Activated CD4-positive, alpha-beta T cell treated with anti-CD3 and anti-CD28 coated beads for 36 hours (primary cell): ENCODE data around the gene TNFRSF11A. TPM values are rescaled to one million over a fixed set of nuclear protein-coding genes. Genes with fewer than 3 reads are reported as not detected.

ENCODE experiments used
- ATAC-seq: fragments of 200-7000 bp; cut with Tn5 transposase; one replicate; pipeline ENCODE4 v1.10.0; 2021; ENCODE audit warnings: mild to moderate bottlenecking, moderate library complexity
- CTCF ChIA-PET: fragments of 350-600 bp; sonication (Branson Sonifier 250); formaldehyde crosslinking; loops from one replicate; lab custom pipeline; 2021; ENCODE audit warnings: antibody characterized with exemption; lab: Charles Lee
- POLR2A ChIA-PET: fragments of 350-600 bp; sonication (Branson Sonifier 250); formaldehyde crosslinking; loops from one replicate; lab custom pipeline; 2021; ENCODE audit warnings: antibody characterized with exemption, inconsistent platforms; lab: Charles Lee
- DNase-seq: peaks from one replicate; pipeline ENCODE4 v3.0.0-alpha.2; 2020
- H3K27ac Mint-ChIP-seq: one replicate; pipeline ENCODE4 v1.8.0; 2021; ENCODE audit warnings: mixed read lengths
- H3K27me3 Mint-ChIP-seq: one replicate; pipeline ENCODE4 v1.8.0; 2021; ENCODE audit warnings: mixed read lengths
- H3K36me3 Mint-ChIP-seq: one replicate; pipeline ENCODE4 v1.8.0; 2021; ENCODE audit warnings: low read depth, mixed read lengths
- H3K4me1 Mint-ChIP-seq: one replicate; pipeline ENCODE4 v1.8.0; 2021; ENCODE audit warnings: mixed read lengths
- H3K4me3 Mint-ChIP-seq: one replicate; pipeline ENCODE4 v1.8.0; 2021; ENCODE audit warnings: mild to moderate bottlenecking, moderate library complexity, mixed read lengths
- H3K9me3 Mint-ChIP-seq: one replicate; pipeline ENCODE4 v1.8.0; 2021; ENCODE audit warnings: low read depth, mixed read lengths
- intact Hi-C, 2 experiments: fragments of 100-400 bp; cut with DNase I in 1 of 2; cut with micrococcal nuclease in 1 of 2; formaldehyde crosslinking; loops; one replicate each; pipeline versions ENCODE4 v1.14.2 to v1.15.1; 2022 to 2024; cut with DNase I, micrococcal nuclease
- total RNA-seq, 2 experiments: library from RNA; stranded (reverse); gene quantifications; one replicate each; pipeline ENCODE4 v1.2.3, GENCODE V29; 2021

TNFRSF11A gene
- total RNA-seq, 2 experiments from 2014 or later: 6.9 to 9.3 TPM

DNA sequence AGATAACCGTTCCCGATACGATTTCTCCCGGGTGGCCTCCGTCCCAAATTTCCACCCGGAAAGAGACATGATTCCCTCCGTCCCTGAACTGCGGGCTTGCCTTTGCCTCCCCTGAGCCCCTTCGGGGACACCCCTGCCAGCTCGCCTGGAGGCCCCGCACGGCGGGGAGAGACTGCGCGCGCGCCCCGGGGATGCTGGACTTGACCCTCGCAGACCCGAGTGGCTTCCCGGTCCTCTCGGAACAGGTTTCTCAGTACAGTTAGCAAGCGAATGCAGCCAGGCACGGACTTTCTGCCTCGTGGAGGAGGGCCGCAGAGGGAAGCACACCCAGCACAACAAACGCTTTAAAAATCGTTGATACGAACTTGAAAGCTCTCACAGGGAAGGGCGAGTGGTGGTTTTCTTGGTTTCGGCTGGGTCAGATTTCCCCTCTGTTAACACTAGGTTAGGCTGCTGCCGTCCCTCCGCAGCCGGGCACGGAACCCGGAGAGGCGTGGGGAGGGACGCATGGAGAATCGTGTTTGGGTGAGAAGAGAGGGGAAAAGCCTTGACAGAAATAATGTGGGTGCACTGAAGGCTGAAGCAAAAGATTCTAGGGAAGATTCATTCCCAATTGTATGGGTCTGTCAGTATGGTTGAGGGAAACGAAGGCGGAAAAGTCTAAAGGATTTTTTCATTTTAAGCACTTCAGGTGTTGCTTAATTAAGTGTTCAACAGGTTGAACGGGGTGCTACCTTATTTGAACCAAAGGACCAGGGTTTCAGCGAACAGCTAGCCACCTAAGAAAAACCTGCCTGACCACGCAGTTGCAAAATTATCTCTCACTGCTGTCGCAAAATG lies 916 bp downstream of the TNFRSF11A start:
- Mint-ChIP-seq H3K4me3 (peak overlapping the region; percentile 78), H3K4me1 (peaks cover 33% of the 10 kb centered on the region), H3K36me3 (no peaks in the 10 kb centered on the region), H3K27me3 (peaks cover 75% of the 10 kb centered on the region), H3K27ac (peak overlapping the region; percentile 64), H3K9me3 (no peaks in the 10 kb centered on the region)
- CTCF ChIA-PET: interaction anchor here (0.8 to 1.6 kb wide), 3 partner anchors 14 to 93 kb away, joined by 3 to 4 read pairs (median 3); no protein-coding TSS in a partner anchor
- intact Hi-C loops: loop anchor here (1.0 to 10.0 kb wide), 11 partner anchors 13 to 659 kb away; partner anchors contain the start of genes PHLPP1 (in 1 of the 2), PIGN (in 1 of the 2), RELCH (in 1 of the 2) and ZCCHC2 (in 1 of the 2)
- POLR2A ChIA-PET: no interaction called here
- ATAC-seq (no peak), DNase-seq (peak; percentile 50)

GRCh38 chr18:62326646-62327348 lies 1.7 kb downstream of the TNFRSF11A start:
- Mint-ChIP-seq H3K4me3 (peak overlapping the region; percentile 78), H3K9me3 (no peaks in the 10 kb centered on the region), H3K36me3 (no peaks in the 10 kb centered on the region), H3K4me1 (peaks cover 37% of the 10 kb centered on the region), H3K27ac (no peak overlapping the region), H3K27me3 (peaks cover 76% of the 10 kb centered on the region)
- no peak for ATAC-seq
- no peak for DNase-seq
- intact Hi-C loops: loop anchor here (1.0 to 10.0 kb wide), 7 partner anchors 13 to 658 kb away; partner anchors contain the start of genes PHLPP1 (in 1 of the 2) and ZCCHC2 (in 1 of the 2)
- POLR2A ChIA-PET: no interaction called here
- CTCF ChIA-PET: interaction anchor here (1.6 kb wide), 1 partner anchor 13 kb away, joined by 4 read pairs; no protein-coding TSS in a partner anchor

- Mint-ChIP-seq H3K36me3 (no peaks in the 10 kb centered on the region), H3K4me1 (peaks cover 37% of the 10 kb centered on the region), H3K27ac (no peak overlapping the region), H3K4me3 (no peak overlapping the region), H3K9me3 (no peaks in the 10 kb centered on the region), H3K27me3 (peaks cover 74% of the 10 kb centered on the region)
- intact Hi-C loops: loop anchor here (5.0 to 10.0 kb wide), 6 partner anchors 39 to 657 kb away; partner anchors contain the start of genes PHLPP1 (in 1 of the 2) and ZCCHC2 (in 1 of the 2)
- ATAC-seq: no peak
- ChIA-PET POLR2A (no interaction called here), CTCF (interaction anchor here (0.6 to 1.4 kb wide), 3 partner anchors 12 to 1166 kb away, joined by 3 to 4 read pairs (median 3); no protein-coding TSS in a partner anchor)
- no peak for DNase-seq
These were observed 2.9 kb downstream of the TNFRSF11A start for GRCh38 chr18:62327977-62328376.

DNA sequence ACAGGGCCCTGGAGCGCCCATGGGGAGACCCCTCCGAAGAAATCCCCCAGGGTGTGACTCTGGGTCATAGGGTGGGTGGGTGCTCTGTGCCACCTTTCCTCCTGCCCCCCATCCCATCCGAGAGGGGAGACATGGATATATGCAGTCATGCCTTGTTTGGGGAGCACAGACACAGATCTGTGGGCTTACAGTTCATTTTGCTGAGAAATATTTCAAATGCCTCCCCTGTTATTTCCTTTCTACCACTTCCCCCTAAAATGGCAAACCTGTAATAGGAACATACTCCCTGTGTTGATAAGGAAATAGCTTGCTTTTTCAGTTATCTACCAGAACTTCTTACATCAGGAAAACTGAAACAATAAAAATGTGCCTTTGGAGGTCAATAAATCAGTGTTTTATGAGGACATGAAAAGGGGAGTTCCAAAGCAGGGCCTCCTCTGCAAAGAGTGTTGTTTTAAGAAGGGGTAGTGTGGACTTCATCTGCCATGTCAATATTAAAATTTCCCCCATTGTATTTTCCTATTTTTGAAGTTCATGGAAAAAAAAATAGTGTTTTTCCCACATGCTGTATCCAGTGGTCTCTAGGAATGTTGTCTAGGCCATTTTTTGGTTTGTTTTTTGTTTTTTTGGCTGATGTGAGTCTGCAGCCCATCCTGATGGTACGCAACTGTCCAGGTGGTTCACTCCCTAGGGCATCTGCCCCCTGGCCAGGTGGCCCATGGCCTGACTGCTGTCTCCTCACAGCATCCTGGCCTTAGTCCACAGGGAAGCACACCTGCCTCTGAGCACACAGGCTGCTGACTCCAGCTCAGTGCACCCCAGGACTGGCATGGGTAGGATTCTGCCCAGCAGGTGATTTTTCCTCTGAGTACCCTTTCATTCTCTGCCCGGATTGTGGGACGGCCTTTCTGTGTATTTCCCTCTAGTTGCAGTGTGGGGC lies 3.7 kb downstream of the TNFRSF11A start:
- CTCF ChIA-PET: interaction anchor here (0.6 to 2.3 kb wide), 3 partner anchors 11 to 144 kb away, joined by 3 to 7 read pairs (median 4); no protein-coding TSS in a partner anchor
- intact Hi-C loops: loop anchor here (5.0 to 10.0 kb wide), 6 partner anchors 38 to 656 kb away; partner anchors contain the start of genes PHLPP1 (in 1 of the 2) and ZCCHC2 (in 1 of the 2)
- no peaks in the 10 kb centered on the region for H3K9me3 Mint-ChIP-seq
- H3K4me3 Mint-ChIP-seq: no peak overlapping the region
- POLR2A ChIA-PET: interaction anchor here (0.5 to 0.7 kb wide), 2 partner anchors 13 to 33 kb away, joined by 4 to 5 read pairs; no protein-coding TSS in a partner anchor
- no peak overlapping the region for H3K27ac Mint-ChIP-seq
- DNase-seq (no peak), ATAC-seq (no peak)
- peaks cover 66% of the 10 kb centered on the region for H3K27me3 Mint-ChIP-seq
- H3K4me1 Mint-ChIP-seq: peaks cover 37% of the 10 kb centered on the region
- H3K36me3 Mint-ChIP-seq: no peaks in the 10 kb centered on the region

DNA sequence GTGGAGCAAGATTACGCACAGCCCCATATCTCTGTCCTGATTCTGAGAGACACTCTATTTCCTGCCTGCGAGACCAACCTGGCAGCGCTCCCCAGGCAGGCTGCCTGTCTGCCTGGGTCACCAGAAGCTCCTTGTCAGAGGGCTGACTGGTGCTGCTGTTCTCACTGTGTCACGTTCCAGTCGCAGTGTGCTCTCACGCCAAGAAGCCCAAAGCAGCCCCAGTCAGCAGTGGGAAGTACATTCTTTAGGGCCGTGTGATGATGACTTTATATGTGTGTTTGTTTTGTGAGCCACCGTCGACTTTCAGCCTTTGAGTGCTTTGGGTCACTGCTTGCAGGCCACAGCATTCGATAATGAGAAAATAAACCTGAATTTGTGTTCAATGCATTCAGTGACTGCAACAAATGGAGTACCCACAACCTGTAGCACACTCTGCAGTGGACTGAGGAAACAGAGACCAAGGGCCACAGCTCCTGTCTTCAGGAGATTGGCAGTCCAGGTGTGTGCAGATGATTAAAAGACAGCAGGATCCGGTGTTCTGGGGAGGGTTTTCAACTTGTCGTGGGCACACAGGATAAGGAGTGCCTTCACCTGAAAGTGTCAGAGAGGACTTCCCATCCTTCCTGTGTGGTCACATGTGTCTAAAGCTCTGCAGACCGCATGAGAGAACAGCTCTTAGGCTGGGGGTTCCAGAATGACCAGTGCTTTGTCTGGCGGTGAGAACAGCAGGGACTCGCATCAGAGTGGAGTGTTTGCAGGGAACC lies 4.8 kb downstream of the TNFRSF11A start:
- intact Hi-C loops: loop anchor here (5.0 to 10.0 kb wide), 6 partner anchors 37 to 655 kb away; partner anchors contain the start of genes PHLPP1 (in 1 of the 2) and ZCCHC2 (in 1 of the 2)
- ATAC-seq: peak; percentile 79
- Mint-ChIP-seq H3K27me3 (peaks cover 61% of the 10 kb centered on the region), H3K9me3 (no peaks in the 10 kb centered on the region), H3K4me1 (peaks cover 32% of the 10 kb centered on the region), H3K36me3 (no peaks in the 10 kb centered on the region), H3K4me3 (no peak overlapping the region), H3K27ac (no peak overlapping the region)
- ChIA-PET POLR2A (interaction anchor here (0.5 to 0.7 kb wide), 3 partner anchors 13 to 34 kb away, joined by 3 to 5 read pairs (median 4); no protein-coding TSS in a partner anchor), CTCF (interaction anchor here (0.6 to 2.3 kb wide), 2 partner anchors 10 to 706 kb away, joined by 3 to 7 read pairs; no protein-coding TSS in a partner anchor)
- peak; percentile 72 for DNase-seq

DNA sequence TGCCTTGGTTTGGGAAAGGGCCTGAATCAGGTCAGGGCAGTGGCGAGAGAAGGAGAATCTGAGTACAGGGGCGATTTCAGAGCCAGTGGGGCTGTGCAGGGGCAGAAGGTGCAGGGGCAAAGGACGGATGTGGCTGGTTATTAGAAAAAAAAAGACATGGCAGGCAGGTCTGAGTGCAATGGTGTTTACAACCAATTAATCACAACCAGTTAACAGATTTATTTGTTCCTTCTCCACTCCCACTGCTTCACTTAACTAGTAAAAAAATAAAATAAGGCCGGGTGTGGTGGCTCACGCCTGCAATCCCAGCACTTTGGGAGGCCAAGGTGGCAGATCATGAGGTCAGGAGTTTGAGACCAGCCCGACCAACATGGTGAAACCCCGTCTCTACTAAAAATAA lies 5.5 kb downstream of the TNFRSF11A start:
- Mint-ChIP-seq H3K27me3 (peaks cover 59% of the 10 kb centered on the region), H3K4me1 (peaks cover 32% of the 10 kb centered on the region), H3K36me3 (no peaks in the 10 kb centered on the region), H3K27ac (no peak overlapping the region), H3K4me3 (no peak overlapping the region), H3K9me3 (no peaks in the 10 kb centered on the region)
- CTCF ChIA-PET: interaction anchor here (0.6 to 2.3 kb wide), 2 partner anchors 9 to 706 kb away, joined by 3 to 7 read pairs; no protein-coding TSS in a partner anchor
- intact Hi-C loops: no loop called here
- DNase-seq (no peak), ATAC-seq (no peak)
- POLR2A ChIA-PET: no interaction called here

DNA sequence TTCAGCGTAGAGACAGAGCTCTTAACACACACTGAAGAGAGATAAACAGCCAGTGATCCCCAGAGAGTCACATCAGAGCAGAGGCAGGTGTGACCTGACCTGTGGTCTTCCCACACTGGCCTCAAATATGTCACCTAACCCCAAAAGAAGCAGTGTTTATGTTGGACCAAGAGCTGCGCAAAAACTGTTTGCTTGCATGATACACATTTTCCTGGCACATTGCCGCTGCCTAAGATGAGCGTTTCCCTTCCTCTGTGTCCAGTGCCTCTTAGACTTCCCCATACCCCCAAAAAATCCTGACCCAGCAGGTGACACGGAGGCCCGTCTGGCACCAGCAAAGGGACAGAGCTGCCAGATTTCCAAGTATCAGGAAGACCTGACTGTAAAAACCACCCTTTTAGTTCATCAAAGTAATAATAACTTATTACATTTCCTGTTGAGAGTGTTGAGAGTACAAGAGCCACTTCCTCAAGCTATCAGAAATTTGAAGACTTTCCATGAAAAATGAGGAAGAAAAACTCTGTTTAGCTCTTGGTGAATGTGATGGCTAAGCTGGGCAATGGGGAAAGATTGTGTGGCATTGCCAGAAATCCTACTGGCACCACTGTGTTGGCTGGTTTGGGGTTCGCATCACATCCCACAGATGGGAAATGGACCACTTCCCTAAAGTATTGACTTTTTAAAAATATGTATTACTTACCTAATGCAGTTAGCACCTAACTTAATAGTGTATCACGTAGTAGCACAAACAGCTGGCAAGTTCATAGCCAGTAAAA lies 6.7 kb downstream of the TNFRSF11A start:
- intact Hi-C loops: no loop called here
- ATAC-seq (no peak), DNase-seq (no peak)
- ChIA-PET POLR2A (interaction anchor here (0.6 kb wide), 1 partner anchor 53 kb away, joined by 6 read pairs; no protein-coding TSS in a partner anchor), CTCF (interaction anchor here (0.6 to 0.7 kb wide), 2 partner anchors 28 to 90 kb away, joined by 3 read pairs; no protein-coding TSS in a partner anchor)
- Mint-ChIP-seq H3K27ac (no peak overlapping the region), H3K4me3 (no peak overlapping the region), H3K27me3 (peaks cover 48% of the 10 kb centered on the region), H3K36me3 (no peaks in the 10 kb centered on the region), H3K4me1 (peaks cover 23% of the 10 kb centered on the region), H3K9me3 (no peaks in the 10 kb centered on the region)

DNA sequence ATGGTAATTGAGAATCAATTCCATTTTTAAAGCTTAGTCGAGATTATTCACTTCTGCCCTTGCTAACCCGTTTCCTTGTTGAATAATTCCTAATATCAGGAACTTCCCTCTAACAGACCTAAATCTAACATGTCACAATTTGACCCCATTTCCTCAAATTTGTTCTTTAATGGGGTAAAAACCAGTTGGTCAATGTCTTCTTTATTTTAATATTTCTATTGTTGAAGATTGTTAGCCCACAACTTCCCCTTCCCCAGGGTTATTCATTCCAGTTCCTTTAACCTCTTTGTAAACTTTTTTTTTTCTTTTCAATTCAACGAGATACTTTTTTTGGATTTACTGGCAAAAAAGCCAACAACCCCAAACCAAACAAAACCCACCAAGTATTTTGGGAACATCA lies 7.3 kb downstream of the TNFRSF11A start:
- Mint-ChIP-seq H3K27me3 (peaks cover 43% of the 10 kb centered on the region), H3K9me3 (no peaks in the 10 kb centered on the region), H3K4me1 (peaks cover 21% of the 10 kb centered on the region), H3K4me3 (no peak overlapping the region), H3K27ac (no peak overlapping the region), H3K36me3 (no peaks in the 10 kb centered on the region)
- CTCF ChIA-PET: interaction anchor here (0.6 kb wide), 1 partner anchor 89 kb away, joined by 3 read pairs; no protein-coding TSS in a partner anchor
- intact Hi-C loops: no loop called here
- POLR2A ChIA-PET: interaction anchor here (0.6 kb wide), 1 partner anchor 54 kb away, joined by 6 read pairs; no protein-coding TSS in a partner anchor
- DNase-seq: no peak
- no peak for ATAC-seq
